ENCODE measurements around the gene PHACTR1.

DNA sequence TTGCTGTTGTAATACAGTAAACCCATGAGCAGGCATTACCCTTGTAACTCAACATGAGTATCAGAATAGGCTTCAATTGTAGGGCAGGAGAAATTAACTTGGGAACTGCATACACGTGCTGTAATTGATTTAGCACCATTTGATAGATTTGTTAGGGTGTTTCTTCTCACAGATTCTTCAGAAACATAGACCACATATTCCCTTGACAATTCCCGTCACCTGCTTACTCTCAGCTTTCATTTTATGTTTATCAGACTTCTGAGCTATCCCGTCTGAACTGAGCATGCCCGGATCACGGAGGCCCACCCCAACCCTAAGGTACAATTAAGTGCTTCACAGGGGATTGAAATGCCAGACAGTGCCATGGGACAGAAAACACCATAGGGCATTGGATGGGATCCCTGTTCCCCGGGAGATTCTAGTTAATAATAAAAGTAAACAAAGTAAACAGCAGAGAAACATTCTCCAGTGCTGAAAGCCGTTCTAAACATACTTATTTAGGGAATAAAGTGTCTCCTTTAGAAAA is 179.7 kb downstream of the PHACTR1 start:
- TF ChIP-seq, protein P1, sequence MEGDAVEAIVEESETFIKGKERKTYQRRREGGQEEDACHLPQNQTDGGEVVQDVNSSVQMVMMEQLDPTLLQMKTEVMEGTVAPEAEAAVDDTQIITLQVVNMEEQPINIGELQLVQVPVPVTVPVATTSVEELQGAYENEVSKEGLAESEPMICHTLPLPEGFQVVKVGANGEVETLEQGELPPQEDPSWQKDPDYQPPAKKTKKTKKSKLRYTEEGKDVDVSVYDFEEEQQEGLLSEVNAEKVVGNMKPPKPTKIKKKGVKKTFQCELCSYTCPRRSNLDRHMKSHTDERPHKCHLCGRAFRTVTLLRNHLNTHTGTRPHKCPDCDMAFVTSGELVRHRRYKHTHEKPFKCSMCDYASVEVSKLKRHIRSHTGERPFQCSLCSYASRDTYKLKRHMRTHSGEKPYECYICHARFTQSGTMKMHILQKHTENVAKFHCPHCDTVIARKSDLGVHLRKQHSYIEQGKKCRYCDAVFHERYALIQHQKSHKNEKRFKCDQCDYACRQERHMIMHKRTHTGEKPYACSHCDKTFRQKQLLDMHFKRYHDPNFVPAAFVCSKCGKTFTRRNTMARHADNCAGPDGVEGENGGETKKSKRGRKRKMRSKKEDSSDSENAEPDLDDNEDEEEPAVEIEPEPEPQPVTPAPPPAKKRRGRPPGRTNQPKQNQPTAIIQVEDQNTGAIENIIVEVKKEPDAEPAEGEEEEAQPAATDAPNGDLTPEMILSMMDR (IDR thresholded peaks at IDR 0.05), result no peak
- no peak for TF ChIP-seq POLR2A (IDR thresholded peaks at IDR 0.05)

Data from testis (tissue), 2 donors.